ENCODE measurements around the gene POLR3A.

DNA sequence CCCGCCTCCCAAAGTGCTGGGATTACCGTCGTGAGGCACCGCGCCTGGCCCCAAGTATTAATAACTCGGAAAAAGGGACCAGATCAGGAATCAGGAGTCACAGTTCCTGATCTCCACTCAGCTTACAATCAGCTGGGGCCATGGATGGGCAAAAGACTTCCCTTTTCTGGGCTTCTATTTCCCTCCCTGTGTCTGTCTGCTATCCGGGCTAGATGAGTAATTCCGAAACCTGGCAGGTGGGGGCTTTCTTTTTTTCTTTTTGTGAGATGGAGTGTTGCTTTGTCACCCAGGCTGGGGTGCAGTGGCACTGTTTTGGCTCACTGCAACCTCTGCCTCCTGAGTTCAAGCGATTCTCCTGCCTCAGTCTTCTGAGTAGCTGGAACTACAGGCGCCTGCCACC lies 15.9 kb upstream of the POLR3A start:
- no peak for TF ChIP-seq POLR2AphosphoS5 (IDR thresholded peaks at IDR 0.05)
- no peak for TF ChIP-seq POLR2A (IDR thresholded peaks at IDR 0.05)

All from upper lobe of left lung (tissue), 4 donors.